VCaP (cell line): Measurements from ENCODE around the gene CHMP6.

Source experiments
- H3K27ac ChIP-seq: fragments of 450-650 bp; 2 replicates; pipeline ENCODE4 v1.5.1; 2017
- TF ChIP-seq, protein P1 (sequence below): fragments of 450-650 bp; conservative IDR thresholded peaks from 2 replicates; pipeline ENCODE4 v1.5.1; 2017; ENCODE audit warnings: mild to moderate bottlenecking, moderate library complexity

The CHMP6 gene

DNA sequence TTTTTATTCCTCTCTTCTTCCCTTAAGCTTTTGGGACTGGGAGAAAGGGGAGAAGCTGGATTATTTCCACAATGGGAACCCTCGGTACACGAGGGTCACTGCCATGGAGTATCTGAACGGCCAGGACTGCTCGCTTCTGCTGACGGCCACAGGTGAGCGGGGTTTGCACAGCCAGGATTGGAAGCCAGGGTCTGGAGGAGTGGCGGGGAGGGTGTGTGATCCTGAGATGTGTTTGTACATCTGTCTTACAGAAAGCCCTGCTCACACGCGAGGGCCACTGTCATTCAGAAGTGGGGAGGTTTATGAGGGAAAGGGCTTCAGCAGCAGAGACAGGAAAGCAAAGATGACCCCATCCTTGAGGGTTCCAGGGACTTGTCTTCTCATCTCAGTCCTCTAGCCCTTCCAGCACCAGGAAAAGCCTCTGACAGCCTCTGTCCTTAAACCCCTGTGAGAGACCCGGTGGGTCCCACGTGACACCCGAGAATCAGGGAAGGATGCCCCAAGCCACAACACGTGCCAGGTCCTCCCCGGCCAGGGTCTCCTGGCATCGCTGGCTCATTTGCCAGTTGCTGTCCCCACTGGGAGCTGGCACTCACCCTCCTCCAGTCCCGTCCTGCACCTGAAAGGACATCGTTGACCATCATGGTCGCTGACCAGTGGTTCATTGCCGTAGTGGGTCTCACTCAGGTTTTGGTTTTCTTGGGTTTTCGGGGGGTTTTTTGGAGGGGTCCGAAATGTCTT lies 44.3 kb upstream of the CHMP6 start:
- no peak overlapping the region for H3K27ac ChIP-seq
- TF ChIP-seq, protein P1, sequence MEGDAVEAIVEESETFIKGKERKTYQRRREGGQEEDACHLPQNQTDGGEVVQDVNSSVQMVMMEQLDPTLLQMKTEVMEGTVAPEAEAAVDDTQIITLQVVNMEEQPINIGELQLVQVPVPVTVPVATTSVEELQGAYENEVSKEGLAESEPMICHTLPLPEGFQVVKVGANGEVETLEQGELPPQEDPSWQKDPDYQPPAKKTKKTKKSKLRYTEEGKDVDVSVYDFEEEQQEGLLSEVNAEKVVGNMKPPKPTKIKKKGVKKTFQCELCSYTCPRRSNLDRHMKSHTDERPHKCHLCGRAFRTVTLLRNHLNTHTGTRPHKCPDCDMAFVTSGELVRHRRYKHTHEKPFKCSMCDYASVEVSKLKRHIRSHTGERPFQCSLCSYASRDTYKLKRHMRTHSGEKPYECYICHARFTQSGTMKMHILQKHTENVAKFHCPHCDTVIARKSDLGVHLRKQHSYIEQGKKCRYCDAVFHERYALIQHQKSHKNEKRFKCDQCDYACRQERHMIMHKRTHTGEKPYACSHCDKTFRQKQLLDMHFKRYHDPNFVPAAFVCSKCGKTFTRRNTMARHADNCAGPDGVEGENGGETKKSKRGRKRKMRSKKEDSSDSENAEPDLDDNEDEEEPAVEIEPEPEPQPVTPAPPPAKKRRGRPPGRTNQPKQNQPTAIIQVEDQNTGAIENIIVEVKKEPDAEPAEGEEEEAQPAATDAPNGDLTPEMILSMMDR = no peak

DNA sequence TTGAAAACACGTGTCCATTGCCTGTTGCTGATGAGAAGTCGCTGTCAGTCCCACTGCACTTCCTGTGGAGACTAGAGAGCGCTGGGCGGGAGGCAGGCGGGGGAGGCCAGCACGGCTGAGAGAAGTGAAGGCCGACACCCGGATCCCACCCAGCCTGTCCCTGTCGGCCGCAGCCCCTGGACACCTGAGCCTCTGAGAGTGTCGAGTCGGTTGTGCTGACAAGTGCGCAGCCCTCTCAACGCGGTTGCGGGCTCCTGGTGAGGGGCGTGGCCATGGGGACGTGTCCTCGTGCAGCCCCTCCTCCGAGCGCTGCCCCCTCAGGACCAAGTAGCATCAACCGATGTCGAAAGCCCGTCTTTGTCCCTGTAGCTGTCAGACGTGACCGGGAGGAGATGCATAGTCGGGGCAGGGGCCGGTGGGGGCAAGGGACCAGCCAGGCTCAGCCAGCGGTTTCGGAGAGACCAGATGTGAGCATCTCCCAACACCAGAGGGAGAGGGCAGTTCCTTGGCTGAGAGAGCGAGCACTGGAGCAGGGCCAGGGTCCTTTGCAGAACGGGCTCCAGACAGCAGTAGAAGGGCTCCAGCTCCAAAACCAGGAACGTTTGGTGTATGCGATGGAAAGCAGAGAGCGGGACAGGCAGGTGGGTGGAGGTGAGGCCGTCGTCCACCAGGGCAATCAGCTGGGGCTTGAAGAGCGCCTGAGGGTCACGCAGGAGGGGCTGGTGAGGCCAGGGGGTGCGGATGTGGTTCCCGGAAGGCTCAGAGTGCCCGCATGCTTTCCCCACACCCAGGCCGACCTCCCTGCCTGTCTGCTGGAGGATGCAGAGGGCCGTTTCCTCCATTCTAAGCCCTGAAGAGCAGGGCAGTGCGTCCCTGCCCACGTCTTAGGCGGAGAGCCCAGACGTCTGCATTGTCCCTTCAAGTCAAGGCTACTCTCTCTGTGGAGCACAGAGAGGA lies 43.3 kb upstream of the CHMP6 start:
- TF ChIP-seq, protein P1 = no peak

GRCh38 chr17:80948976-80949450 lies 42.6 kb upstream of the CHMP6 start:
- no peak overlapping the region for H3K27ac ChIP-seq
- TF ChIP-seq, protein P1 = no peak

More for the DNA sequence above, 43.3 kb upstream of the CHMP6 start:
- H3K27ac ChIP-seq = no peak overlapping the region

DNA sequence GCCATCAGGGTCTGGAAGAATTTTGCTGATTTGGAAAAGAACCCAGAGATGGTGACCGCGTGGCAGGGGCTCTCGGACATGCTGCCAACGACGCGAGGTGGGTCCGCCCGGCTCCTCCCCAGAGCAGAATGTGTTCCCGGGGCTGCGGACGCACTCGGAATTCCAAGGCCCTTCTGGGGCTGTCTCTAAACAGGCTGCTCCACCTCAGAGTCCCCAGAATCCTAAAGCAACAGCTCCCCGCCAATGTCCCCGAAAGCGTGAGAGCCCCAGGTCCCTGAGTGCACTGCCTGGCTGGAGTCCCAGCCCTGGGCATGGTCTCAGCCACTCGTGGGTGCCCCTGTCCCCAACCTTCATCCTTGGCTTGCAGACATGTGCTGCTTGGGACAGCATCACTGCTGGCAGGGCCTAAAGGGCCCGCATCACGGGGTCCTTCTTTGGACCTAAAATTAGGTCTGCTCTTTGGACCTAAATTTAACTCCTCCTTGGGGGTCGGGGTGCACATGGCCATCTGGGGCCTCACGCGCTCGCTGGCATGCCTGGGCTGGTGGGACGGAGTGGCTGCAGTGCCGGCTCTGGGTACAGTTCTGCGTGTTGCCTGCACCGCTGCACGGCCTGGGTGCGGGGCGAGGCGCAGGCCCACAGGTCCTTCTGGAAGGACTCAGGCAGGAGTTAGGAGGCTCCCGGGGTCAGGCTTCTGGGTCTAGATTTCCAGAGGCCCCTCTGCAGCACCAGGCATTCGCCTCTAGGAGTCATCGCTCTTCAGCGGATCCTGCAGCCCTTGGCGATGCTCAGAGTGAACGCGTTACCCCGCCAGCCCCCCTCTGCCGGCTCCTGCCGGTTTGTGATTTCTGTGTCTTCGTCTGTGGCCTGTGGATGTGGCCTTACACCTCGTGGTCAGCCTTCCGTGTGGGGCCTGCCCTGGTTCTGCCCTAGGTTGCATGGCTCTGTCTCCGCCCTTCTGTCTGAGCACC lies 41.9 kb upstream of the CHMP6 start:
- H3K27ac ChIP-seq = no peak overlapping the region

DNA sequence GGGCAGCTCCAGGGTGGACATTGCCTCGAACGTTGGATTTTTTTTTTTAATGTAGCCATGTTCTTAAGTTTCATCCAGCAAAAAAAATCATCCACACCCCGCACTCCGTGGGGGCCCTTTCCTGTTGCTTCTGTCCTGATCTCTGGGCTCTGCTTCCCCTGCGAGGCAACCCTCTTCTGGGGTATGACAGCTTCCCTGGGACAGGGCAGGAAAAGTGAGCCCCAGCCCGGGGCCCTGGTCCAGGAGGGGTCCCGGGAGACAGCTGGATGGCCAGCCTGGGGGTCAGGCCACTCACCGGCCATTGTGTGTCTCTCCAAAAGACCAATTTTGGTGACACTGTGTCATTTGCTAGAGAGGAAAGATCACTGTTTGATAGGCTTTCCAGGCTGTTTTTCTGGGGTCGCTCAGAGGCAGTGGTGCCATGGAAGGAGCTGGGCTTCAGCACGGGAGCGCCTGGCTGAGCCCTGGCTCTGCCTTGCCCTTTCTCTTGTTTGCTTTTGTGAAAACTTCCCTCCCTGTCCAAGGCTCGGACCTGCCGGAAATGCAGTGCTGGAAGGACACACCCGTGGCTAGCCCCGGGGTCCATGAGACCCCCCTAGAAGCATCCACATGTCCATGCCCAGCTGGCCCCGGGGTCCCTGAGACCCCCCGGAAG lies 41.0 kb upstream of the CHMP6 start:
- H3K27ac ChIP-seq = no peak overlapping the region
- TF ChIP-seq, protein P1 = no peak

More for the DNA sequence above, 41.9 kb upstream of the CHMP6 start:
- TF ChIP-seq, protein P1 = no peak; the same call in 1 of the 2 replicates

GRCh38 chr17:80951121-80952090 lies 40.2 kb upstream of the CHMP6 start:
- TF ChIP-seq, protein P1 = no peak
- H3K27ac ChIP-seq = no peak overlapping the region
